ENCODE data around the gene LAPTM5.

Gene LAPTM5

GRCh38 chr1:30735124-30735523 is 22.4 kb downstream of the LAPTM5 start:
- H3K9me3 ChIP-seq (ENCODE audit: control insufficient read depth, insufficient read depth, low read depth, low read length): no peaks in the 10 kb centered on the region
- CTCF ChIA-PET: interaction anchor here (1.3 kb wide), 1 partner anchor 45 kb away, joined by 5 read pairs; no protein-coding TSS in a partner anchor
- POLR2A ChIA-PET: no interaction called here
- TF ChIP-seq ZNF175 (tag by site-specific recombination; IDR thresholded peaks at IDR 0.05) (no peak), ZNF585B (tag by site-specific recombination; IDR thresholded peaks at IDR 0.05) (no peak), ZNF132 (tag by site-specific recombination; IDR thresholded peaks at IDR 0.05; ENCODE audit: borderline replicate concordance) (no peak), ZNF138 (tag by site-specific recombination; IDR thresholded peaks at IDR 0.05; ENCODE audit: borderline replicate concordance) (no peak), GLI4 (tag by site-specific recombination; IDR thresholded peaks at IDR 0.05) (no peak), ZBTB7A (tag by site-specific recombination; IDR thresholded peaks at IDR 0.05; ENCODE audit: low read depth) (no peak), ZNF140 (tag by site-specific recombination; IDR thresholded peaks at IDR 0.05) (no peak), ZBTB44 (tag by site-specific recombination; IDR thresholded peaks at IDR 0.05) (no peak), ATF2 (tag by site-specific recombination; IDR thresholded peaks at IDR 0.05; ENCODE audit: low read depth) (no peak), PRDM4 (tag by site-specific recombination; IDR thresholded peaks at IDR 0.05) (no peak)
- no peaks in the 10 kb centered on the region for H3K4me1 ChIP-seq (ENCODE audit: control insufficient read depth, insufficient read depth, low read length)
- H3K4me3 ChIP-seq (ENCODE audit: low read depth, low read length): no peak overlapping the region
- no peak overlapping the region for H3K27ac ChIP-seq (ENCODE audit: extremely low read depth, low read depth, low read length)
- H3K36me3 ChIP-seq (ENCODE audit: control insufficient read depth in 2 of 2, insufficient read depth in 1 of 2, low read length in 2 of 2): no peaks in the 10 kb centered on the region

- Histone ChIP-seq H3K27ac (ENCODE audit: extremely low read depth, low read depth, low read length) (no peak overlapping the region), H3K36me3 (ENCODE audit: control insufficient read depth in 2 of 2, insufficient read depth in 1 of 2, low read length in 2 of 2) (no peaks in the 10 kb centered on the region), H3K4me1 (ENCODE audit: control insufficient read depth, insufficient read depth, low read length) (no peaks in the 10 kb centered on the region), H3K9me3 (ENCODE audit: control insufficient read depth, insufficient read depth, low read depth, low read length) (no peaks in the 10 kb centered on the region), H3K4me3 (ENCODE audit: low read depth, low read length) (no peak overlapping the region)
- ChIA-PET POLR2A (no interaction called here), CTCF (no interaction called here)
- TF ChIP-seq ZXDB (tag by site-specific recombination; IDR thresholded peaks at IDR 0.05) (no peak), ZNF670 (tag by site-specific recombination; IDR thresholded peaks at IDR 0.05; ENCODE audit: low read depth) (no peak), ZNF146 (tag by site-specific recombination; IDR thresholded peaks at IDR 0.05) (no peak), ZNF501 (tag by site-specific recombination; IDR thresholded peaks at IDR 0.05) (no peak), TCF7L2 (IDR thresholded peaks at IDR 0.05; ENCODE audit: borderline replicate concordance, low read depth, low read length) (no peak), ZSCAN18 (tag by site-specific recombination; IDR thresholded peaks at IDR 0.05) (no peak), REST (tag by site-specific recombination; IDR thresholded peaks at IDR 0.05) (no peak), GLIS1 (tag by site-specific recombination; IDR thresholded peaks at IDR 0.05) (no peak), ZIC2 (tag by site-specific recombination; IDR thresholded peaks at IDR 0.05) (no peak), TRIM28 (IDR thresholded peaks at IDR 0.05; ENCODE audit: borderline replicate concordance, low read length) (no peak)
Measured at GRCh38 chr1:30734580-30734979, 23.0 kb downstream of the LAPTM5 start.

Measured in HEK293 (cell line).